SU-DHL-6 (cell line): Measurements from ENCODE around the gene TRAF2.

Source experiments
- CTCF ChIP-seq: fragments of 200-600 bp; sonication (generic); IDR thresholded peaks from one replicate; pipeline ENCODE4 v1.5.1; 2017; ENCODE audit warnings: antibody characterized with exemption, mild to moderate bottlenecking, low read length, moderate library complexity; ENCODE audit not compliant: insufficient read depth, poor library complexity, severe bottlenecking
- EZH2phosphoT487 ChIP-seq: fragments of 200-600 bp; sonication (generic), shearing (Covaris generic); conservative IDR thresholded peaks from 2 replicates; pipeline ENCODE4 v1.6.1; 2018; ENCODE audit warnings: mild to moderate bottlenecking, antibody characterized with exemption, low read length, moderate library complexity, mixed read lengths

- TF ChIP-seq CTCF (no peak), EZH2phosphoT487 (no peak)
Measured at GRCh38 chr9:136910197-136910900, 24.0 kb downstream of the TRAF2 start.
